MM.1S (cell line): Measurements from ENCODE around the gene SELENBP1.
"Not testable (repeated sequence)": the region's sequence is repeated elsewhere in the genome, so short reads cannot be mapped to it uniquely, and the experiment has no call there.

Experiments used
- DNase-seq: peaks from one replicate; pipeline ENCODE4 v3.0.0-alpha.2; 2015
- H2AFZ ChIP-seq: fragments of 300-600 bp; sonication (generic); 2 replicates; pipeline ENCODE4 v1.6.0; 2016; ENCODE audit warnings: antibody characterized with exemption, low read length
- H3F3A ChIP-seq: fragments of 300-600 bp; sonication (generic); 2 replicates; pipeline ENCODE4 v1.6.1; 2016; ENCODE audit warnings: mild to moderate bottlenecking, antibody characterized with exemption, low read length, moderate library complexity, mixed read lengths; ENCODE audit not compliant: insufficient read depth
- H3K27ac ChIP-seq: fragments of 300-600 bp; sonication (generic); 2 replicates; pipeline ENCODE4 v1.5.1; 2016; ENCODE audit warnings: mild to moderate bottlenecking, low read length
- H3K27me3 ChIP-seq: fragments of 300-600 bp; sonication (generic); replicated peaks from 2 replicates; pipeline ENCODE4 v1.6.0; 2016; ENCODE audit warnings: low read length; ENCODE audit not compliant: insufficient read depth
- H3K36me3 ChIP-seq: fragments of 300-600 bp; sonication (generic); replicated peaks from 2 replicates; pipeline ENCODE4 v1.6.1; 2016; ENCODE audit warnings: mild to moderate bottlenecking, low read length, mixed read lengths; ENCODE audit not compliant: insufficient read depth
- H3K4me1 ChIP-seq: fragments of 300-600 bp; sonication (generic); 2 replicates; pipeline ENCODE4 v1.6.1; 2016; ENCODE audit warnings: low read length, mixed read lengths
- H3K4me2 ChIP-seq: fragments of 300-600 bp; sonication (generic); 2 replicates; pipeline ENCODE4 v1.6.0; 2016; ENCODE audit warnings: low read depth, low read length
- H3K4me3 ChIP-seq: fragments of 300-600 bp; sonication (generic); 2 replicates; pipeline ENCODE4 v1.5.1; 2016; ENCODE audit warnings: low read length, mixed read lengths
- H3K79me2 ChIP-seq: fragments of 300-600 bp; sonication (generic); 2 replicates; pipeline ENCODE4 v1.6.1; 2016; ENCODE audit warnings: mixed run types, low read length, mixed read lengths
- H3K9ac ChIP-seq: fragments of 300-600 bp; sonication (generic); 2 replicates; pipeline ENCODE4 v1.6.1; 2016; ENCODE audit warnings: low read length, mixed read lengths
- H3K9me2 ChIP-seq: fragments of 300-600 bp; sonication (generic); replicated peaks from 2 replicates; pipeline ENCODE4 v1.6.1; 2016; ENCODE audit warnings: mild to moderate bottlenecking, low read length, mixed read lengths; ENCODE audit not compliant: insufficient read depth
- H3K9me3 ChIP-seq: fragments of 300-600 bp; sonication (generic); replicated peaks from 2 replicates; pipeline ENCODE4 v1.6.1; 2016; ENCODE audit warnings: mild to moderate bottlenecking, low read length, mixed read lengths; ENCODE audit not compliant: insufficient read depth
- H4K20me1 ChIP-seq: fragments of 300-600 bp; sonication (generic); 2 replicates; pipeline ENCODE4 v1.6.1; 2016; ENCODE audit warnings: mild to moderate bottlenecking, low read length, moderate library complexity, mixed read lengths; ENCODE audit not compliant: insufficient read depth
- EZH2 ChIP-seq: fragments of 300-600 bp; sonication (generic); optimal IDR thresholded peaks from 2 replicates; pipeline ENCODE3; 2017; ENCODE audit warnings: low read depth, mild to moderate bottlenecking, antibody characterized with exemption, low read length, mixed read lengths
- EZH2phosphoT487 ChIP-seq: fragments of 300-600 bp; sonication (generic); IDR thresholded peaks from 2 replicates; pipeline ENCODE4 v1.6.1; 2018; ENCODE audit warnings: antibody characterized with exemption, low read length
- TF ChIP-seq, protein P1 (sequence below): fragments of 300-600 bp; sonication (generic); IDR thresholded peaks from 2 replicates; pipeline ENCODE4 v1.5.1; 2016; ENCODE audit warnings: antibody characterized with exemption, low read length, mixed read lengths

The SELENBP1 gene

DNA sequence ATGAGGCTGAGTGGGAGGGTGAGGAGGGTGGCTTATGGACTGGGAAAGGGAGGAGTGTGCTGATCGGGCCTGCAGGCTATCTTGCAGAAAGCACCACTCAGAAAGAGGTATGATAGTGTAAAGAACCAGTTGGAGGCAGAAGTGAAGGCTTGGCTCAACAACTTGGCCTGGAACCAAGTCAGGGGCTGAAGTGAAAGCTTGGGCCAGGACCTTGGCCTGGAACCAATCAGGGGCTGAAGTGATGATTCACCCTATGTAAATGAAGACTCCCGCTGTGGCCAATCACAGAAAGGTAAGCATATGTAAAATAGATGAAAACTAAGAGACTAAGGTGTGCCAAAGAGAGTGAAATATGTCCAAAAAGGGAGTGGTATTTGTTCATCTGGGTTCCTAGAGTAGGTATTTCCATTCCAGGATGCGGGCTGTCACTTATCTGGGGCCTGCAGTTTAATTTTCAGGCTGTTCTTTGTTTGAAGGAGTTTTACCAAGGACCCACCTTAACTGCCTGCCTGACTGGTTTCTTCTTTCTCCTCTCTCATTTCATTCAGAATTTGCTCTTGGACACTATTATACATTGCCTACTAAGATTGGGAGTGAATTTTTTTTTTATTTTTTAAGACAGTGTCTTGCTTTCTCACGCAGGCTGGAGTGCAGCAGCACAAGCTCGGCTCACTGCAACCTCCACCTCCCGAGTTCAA lies 20.3 kb downstream of the SELENBP1 start:
- H3K27ac ChIP-seq, result no peak overlapping the region
- DNase-seq, result peak; percentile 24
- peaks cover 7% of the 10 kb centered on the region for H3K4me1 ChIP-seq
- no peaks in the 10 kb centered on the region for H3K79me2 ChIP-seq
- no peak overlapping the region for H3K9ac ChIP-seq
- peaks cover 7% of the 10 kb centered on the region; the same call in 1 of the 2 replicates for H3F3A ChIP-seq
- TF ChIP-seq, protein P1, sequence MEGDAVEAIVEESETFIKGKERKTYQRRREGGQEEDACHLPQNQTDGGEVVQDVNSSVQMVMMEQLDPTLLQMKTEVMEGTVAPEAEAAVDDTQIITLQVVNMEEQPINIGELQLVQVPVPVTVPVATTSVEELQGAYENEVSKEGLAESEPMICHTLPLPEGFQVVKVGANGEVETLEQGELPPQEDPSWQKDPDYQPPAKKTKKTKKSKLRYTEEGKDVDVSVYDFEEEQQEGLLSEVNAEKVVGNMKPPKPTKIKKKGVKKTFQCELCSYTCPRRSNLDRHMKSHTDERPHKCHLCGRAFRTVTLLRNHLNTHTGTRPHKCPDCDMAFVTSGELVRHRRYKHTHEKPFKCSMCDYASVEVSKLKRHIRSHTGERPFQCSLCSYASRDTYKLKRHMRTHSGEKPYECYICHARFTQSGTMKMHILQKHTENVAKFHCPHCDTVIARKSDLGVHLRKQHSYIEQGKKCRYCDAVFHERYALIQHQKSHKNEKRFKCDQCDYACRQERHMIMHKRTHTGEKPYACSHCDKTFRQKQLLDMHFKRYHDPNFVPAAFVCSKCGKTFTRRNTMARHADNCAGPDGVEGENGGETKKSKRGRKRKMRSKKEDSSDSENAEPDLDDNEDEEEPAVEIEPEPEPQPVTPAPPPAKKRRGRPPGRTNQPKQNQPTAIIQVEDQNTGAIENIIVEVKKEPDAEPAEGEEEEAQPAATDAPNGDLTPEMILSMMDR, result no peak
- TF ChIP-seq EZH2phosphoT487 (no peak), EZH2 (no peak)
- H4K20me1 ChIP-seq, result no peaks in the 10 kb centered on the region
- H3K9me3 ChIP-seq, result no peaks in the 10 kb centered on the region
- H3K9me2 ChIP-seq, result no peaks in the 10 kb centered on the region
- no peak overlapping the region for H2AFZ ChIP-seq
- H3K4me2 ChIP-seq, result no peak overlapping the region
- H3K27me3 ChIP-seq, result no peaks in the 10 kb centered on the region
- no peak overlapping the region for H3K4me3 ChIP-seq
- H3K36me3 ChIP-seq, result no peaks in the 10 kb centered on the region

DNA sequence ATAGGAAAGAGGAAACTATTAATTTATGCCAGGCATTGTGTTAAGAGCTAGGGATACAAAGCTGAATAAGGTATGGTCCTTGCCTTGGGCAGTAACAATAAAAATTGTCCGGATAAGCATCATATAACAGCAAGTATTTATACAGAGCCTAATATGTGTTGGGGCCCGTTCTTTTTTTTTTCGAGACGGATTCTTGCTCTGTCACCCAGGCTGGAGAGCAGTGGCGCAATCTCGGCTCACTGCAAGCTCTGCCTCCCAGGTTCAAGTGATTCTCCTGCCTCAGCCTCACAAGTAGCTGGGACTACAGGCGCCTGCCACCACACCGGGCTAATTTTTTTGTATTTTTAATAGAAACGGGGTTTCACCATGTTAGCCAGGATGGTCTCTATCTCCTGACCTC lies 22.2 kb downstream of the SELENBP1 start:
- H3K27ac ChIP-seq, H2AFZ ChIP-seq, H3K4me3 ChIP-seq, H3K4me2 ChIP-seq, H3F3A ChIP-seq, H3K27me3 ChIP-seq, H3K9ac ChIP-seq, H4K20me1 ChIP-seq, DNase-seq, H3K9me2 ChIP-seq, H3K36me3 ChIP-seq, H3K9me3 ChIP-seq: not testable (repeated sequence)
- H3K79me2 ChIP-seq, result peaks cover 15% of the 10 kb centered on the region
- H3K4me1 ChIP-seq, result peaks cover 16% of the 10 kb centered on the region

DNA sequence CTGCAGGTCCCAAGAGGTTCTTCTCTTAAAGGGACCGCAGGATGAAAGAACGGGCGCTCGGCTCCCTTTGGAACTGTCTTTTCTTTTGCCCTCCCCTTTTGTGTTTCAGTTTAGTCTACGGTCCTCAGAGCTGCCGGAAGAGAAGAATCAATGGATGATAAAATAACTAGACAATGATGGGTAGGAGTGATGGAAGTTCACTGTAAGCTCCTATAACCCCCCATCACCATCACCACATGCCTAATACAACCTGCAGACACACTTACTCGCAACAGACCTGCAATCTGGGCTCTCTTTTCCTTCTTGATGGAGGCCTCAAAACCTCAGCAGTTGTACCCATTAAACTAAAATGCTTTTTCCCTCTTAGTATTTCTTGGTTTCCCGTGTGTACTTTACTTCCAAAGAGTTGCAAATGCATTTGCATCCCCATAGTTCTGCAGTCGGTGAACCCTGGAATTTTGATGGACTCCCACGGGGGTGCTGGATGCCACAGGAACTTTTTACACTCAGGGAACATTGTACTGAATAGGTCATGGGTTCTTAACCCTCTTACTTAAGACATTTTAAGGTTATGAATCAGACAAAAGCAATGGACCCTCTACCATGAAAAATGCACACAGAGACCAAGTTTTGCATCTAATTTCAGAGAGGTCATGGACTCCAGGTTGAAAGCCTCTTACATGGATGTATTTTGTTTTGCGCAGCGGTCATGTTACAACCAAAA lies 24.8 kb downstream of the SELENBP1 start:
- Histone ChIP-seq H4K20me1 (no peaks in the 10 kb centered on the region), H3K4me3 (peak overlapping the region; percentile 59), H3K9me3 (no peaks in the 10 kb centered on the region), H3K4me2 (peak overlapping the region; percentile 83), H2AFZ (peak overlapping the region; percentile 89), H3K36me3 (peaks cover 3% of the 10 kb centered on the region), H3K27me3 (no peaks in the 10 kb centered on the region), H3K9ac (peak overlapping the region; percentile 30; the same call in 1 of the 2 replicates), H3K9me2 (no peaks in the 10 kb centered on the region), H3K79me2 (peaks cover 17% of the 10 kb centered on the region), H3K27ac (peak overlapping the region; percentile 78; the same call in 1 of the 2 replicates), H3K4me1 (peaks cover 16% of the 10 kb centered on the region), H3F3A (peaks cover 7% of the 10 kb centered on the region)
- DNase-seq, result no peak
- TF ChIP-seq EZH2 (no peak), EZH2phosphoT487 (no peak)
- TF ChIP-seq, protein P1, result no peak
